GM23338 (cell line): ENCODE data around the gene SYNPR. TPM values are rescaled to one million over a fixed set of nuclear protein-coding genes. Genes with fewer than 3 reads are reported as not detected.

Source experiments
- ATAC-seq: fragments of 200-7000 bp; cut with Tn5 transposase; 3 replicates; pipeline ENCODE4 v1.9.1; 2020
- DNase-seq: peaks from one replicate; pipeline ENCODE4 v3.0.0-alpha.2; 2015; ENCODE audit warnings: low spot score
- H2AFZ ChIP-seq: fragments of 200-600 bp; sonication (generic); 2 replicates; pipeline ENCODE4 v1.8.0; 2016; ENCODE audit warnings: antibody characterized with exemption, mild to moderate bottlenecking, moderate library complexity
- H3F3A ChIP-seq: fragments of 200-600 bp; sonication (generic); replicated peaks from 2 replicates; pipeline ENCODE4 v1.8.0; 2017; ENCODE audit warnings: antibody characterized with exemption, mixed run types, low read depth
- H3K27ac ChIP-seq: fragments of 200-600 bp; sonication (generic); 2 replicates; pipeline ENCODE4 v1.6.1; 2016; ENCODE audit warnings: low read depth
- H3K27me3 ChIP-seq: fragments of 200-600 bp; sonication (generic); 2 replicates; pipeline ENCODE4 v1.8.0; 2016; ENCODE audit warnings: mild to moderate bottlenecking, mixed run types, moderate library complexity; ENCODE audit not compliant: insufficient read depth
- H3K36me3 ChIP-seq: fragments of 200-600 bp; sonication (generic); 2 replicates; pipeline ENCODE4 v1.8.0; 2016; ENCODE audit warnings: mild to moderate bottlenecking; ENCODE audit not compliant: insufficient read depth
- H3K4me1 ChIP-seq: fragments of 200-600 bp; sonication (generic); 2 replicates; pipeline ENCODE4 v1.8.0; 2016; ENCODE audit warnings: mild to moderate bottlenecking, moderate library complexity; ENCODE audit not compliant: insufficient read depth
- H3K4me2 ChIP-seq: fragments of 200-600 bp; sonication (generic); 2 replicates; pipeline ENCODE4 v1.7.1; 2017; ENCODE audit warnings: mixed run types
- H3K4me3 ChIP-seq: fragments of 200-600 bp; sonication (generic); 2 replicates; pipeline ENCODE4 v1.6.1; 2016; ENCODE audit warnings: mixed run types
- H3K79me2 ChIP-seq: fragments of 200-600 bp; sonication (generic); replicated peaks from 2 replicates; pipeline ENCODE4 v1.8.0; 2017; ENCODE audit warnings: mild to moderate bottlenecking; ENCODE audit not compliant: insufficient read depth
- H3K9me2 ChIP-seq: fragments of 200-600 bp; sonication (generic); 2 replicates; pipeline ENCODE4 v1.8.0; 2017; ENCODE audit not compliant: insufficient read depth
- H4K20me1 ChIP-seq: fragments of 200-600 bp; sonication (generic); replicated peaks from 2 replicates; pipeline ENCODE4 v1.8.0; 2017; ENCODE audit warnings: mild to moderate bottlenecking; ENCODE audit not compliant: insufficient read depth
- H3K27ac Mint-ChIP-seq: 2 replicates; pipeline ENCODE4 v1.8.0; 2020; ENCODE audit warnings: inconsistent platforms, mild to moderate bottlenecking, moderate library complexity, mixed read lengths
- H3K27me3 Mint-ChIP-seq: 3 replicates; pipeline ENCODE4 v1.8.0; 2022; ENCODE audit warnings: low read depth, mild to moderate bottlenecking, moderate library complexity, mixed read lengths, inconsistent platforms; ENCODE audit not compliant: insufficient read depth, poor library complexity
- H3K36me3 Mint-ChIP-seq: 3 replicates; pipeline ENCODE4 v1.8.0; 2021; ENCODE audit warnings: low read depth, mild to moderate bottlenecking, inconsistent platforms, moderate library complexity, mixed read lengths
- H3K4me1 Mint-ChIP-seq: 3 replicates; pipeline ENCODE4 v1.8.0; 2020; ENCODE audit warnings: mild to moderate bottlenecking, inconsistent platforms, mixed read lengths
- H3K4me3 Mint-ChIP-seq: 3 replicates; pipeline ENCODE4 v1.8.0; 2021; ENCODE audit warnings: moderate library complexity, mild to moderate bottlenecking, inconsistent platforms, mixed read lengths
- H3K9me3 Mint-ChIP-seq: 3 replicates; pipeline ENCODE4 v1.8.0; 2020; ENCODE audit warnings: moderate library complexity, mild to moderate bottlenecking, inconsistent platforms, mixed read lengths
- CREB1 ChIP-seq: fragments of 250-450 bp; sonication (Bioruptor Pico); IDR thresholded peaks from 2 replicates; pipeline ENCODE4 v1.5.0; 2020; ENCODE audit warnings: low read depth, mild to moderate bottlenecking, moderate library complexity
- CTCF ChIP-seq, 2 experiments: fragments of 200-600 bp in 1 of 2; sonication (generic) in 1 of 2; conservative IDR thresholded peaks; 2 replicates each; pipeline versions ENCODE4 v1.5.1 to v1.6.1; 2016 to 2017; ENCODE audit warnings: antibody characterized with exemption in 2 of 2, low read depth in 2 of 2, mild to moderate bottlenecking in 2 of 2, moderate library complexity in 1 of 2
- EZH2 ChIP-seq: fragments of 200-600 bp; sonication (generic); IDR thresholded peaks from one replicate; pipeline ENCODE4 v1.8.0; 2017; ENCODE audit warnings: antibody characterized with exemption, mild to moderate bottlenecking, low read depth; ENCODE audit not compliant: unreplicated experiment
- EZH2phosphoT487 ChIP-seq: fragments of 200-600 bp; sonication (generic); IDR thresholded peaks from one replicate; pipeline ENCODE4 v1.8.1; 2018; ENCODE audit warnings: antibody characterized with exemption; ENCODE audit not compliant: unreplicated experiment
- JUNB ChIP-seq: IDR thresholded peaks from one replicate; pipeline ENCODE4 v1.6.1; 2016; ENCODE audit warnings: antibody characterized with exemption; ENCODE audit not compliant: unreplicated experiment
- NANOG ChIP-seq: IDR thresholded peaks from 2 replicates; pipeline ENCODE4 v1.6.1; 2016; ENCODE audit warnings: antibody characterized with exemption, borderline replicate concordance
- POLR2AphosphoS5 ChIP-seq: IDR thresholded peaks from 2 replicates; pipeline ENCODE4 v1.6.1; 2016; ENCODE audit warnings: antibody characterized with exemption, low read depth
- STAT1 ChIP-seq: IDR thresholded peaks from one replicate; pipeline ENCODE4 v1.6.1; 2016; ENCODE audit warnings: antibody characterized with exemption; ENCODE audit not compliant: unreplicated experiment
- ZNF114 ChIP-seq: fragments of 250-450 bp; sonication (Bioruptor Pico); IDR thresholded peaks from 2 replicates; pipeline ENCODE4 v1.5.0; 2020; ENCODE audit warnings: mild to moderate bottlenecking, moderate library complexity
- ZNF331 ChIP-seq: fragments of 250-450 bp; sonication (Bioruptor Pico); IDR thresholded peaks from 2 replicates; pipeline ENCODE4 v1.5.0; 2020; ENCODE audit warnings: low read depth, mild to moderate bottlenecking, moderate library complexity
- polyA plus RNA-seq: library from polyadenylated mRNA; unstranded; fragments of >200 nt; fragmentation: Nextera tagmentation; extraction: Ambion mirVana; gene quantifications from 2 replicates; pipeline ENCODE4 v1.2.1, GENCODE V29; 2016
- total RNA-seq: library from RNA; depleted of rRNA; stranded (reverse); fragments of >200 nt; shearing (Covaris generic); gene quantifications from 2 replicates; pipeline ENCODE4 v1.2.3, GENCODE V29; 2014
- TF ChIP-seq, protein P1 (sequence below): IDR thresholded peaks from 2 replicates; pipeline ENCODE4 v1.6.1; 2016; ENCODE audit warnings: antibody characterized with exemption
- TF ChIP-seq, protein P2 (sequence below): IDR thresholded peaks from one replicate; pipeline ENCODE4 v1.6.1; 2018; ENCODE audit warnings: antibody characterized with exemption; ENCODE audit not compliant: unreplicated experiment
- TF ChIP-seq, protein P3 (sequence below): fragments of 250-450 bp; sonication (Bioruptor Pico); IDR thresholded peaks from 2 replicates; pipeline ENCODE4 v1.5.0; 2020; ENCODE audit warnings: mild to moderate bottlenecking, moderate library complexity

Gene SYNPR
- total and polyA plus RNA-seq, 2 experiments from 2014 or later: 0.38 to 0.55 TPM

- no peak overlapping the region for H3K27ac Mint-ChIP-seq
- H3K9me3 Mint-ChIP-seq: no peaks in the 10 kb centered on the region
- H3K36me3 Mint-ChIP-seq: no peaks in the 10 kb centered on the region
- Histone ChIP-seq H3K9me2 (no peaks in the 10 kb centered on the region), H3K79me2 (no peaks in the 10 kb centered on the region), H3K4me1 (0 out of 2 replicates have a peak, but pooled peaks cover 6% of the 10 kb centered on the region), H3K4me2 (no peak overlapping the region), H2AFZ (peak overlapping the region; percentile 11; the same call in 1 of the 2 replicates), H3K4me3 (no peak overlapping the region), H3K27me3 (no peaks in the 10 kb centered on the region), H3F3A (no peaks in the 10 kb centered on the region), H4K20me1 (no peaks in the 10 kb centered on the region), H3K27ac (no peak overlapping the region), H3K36me3 (no peaks in the 10 kb centered on the region)
- no peak for DNase-seq
- no peaks in the 10 kb centered on the region for H3K27me3 Mint-ChIP-seq
- H3K4me1 Mint-ChIP-seq: no peaks in the 10 kb centered on the region
- ATAC-seq: no peak
- no peak overlapping the region for H3K4me3 Mint-ChIP-seq
- TF ChIP-seq EZH2phosphoT487 (no peak), JUNB (no peak), CREB1 (CRISPR knock-in tag) (no peak), CTCF (conservative IDR thresholded peaks at IDR 0.05; ENCODE audit: low read depth in 2 of 2) (no peak), ZNF331 (no peak), EZH2 (no peak), POLR2AphosphoS5 (no peak), NANOG (no peak), ZNF114 (CRISPR knock-in tag) (no peak), STAT1 (no peak)
- TF ChIP-seq, protein P1, sequence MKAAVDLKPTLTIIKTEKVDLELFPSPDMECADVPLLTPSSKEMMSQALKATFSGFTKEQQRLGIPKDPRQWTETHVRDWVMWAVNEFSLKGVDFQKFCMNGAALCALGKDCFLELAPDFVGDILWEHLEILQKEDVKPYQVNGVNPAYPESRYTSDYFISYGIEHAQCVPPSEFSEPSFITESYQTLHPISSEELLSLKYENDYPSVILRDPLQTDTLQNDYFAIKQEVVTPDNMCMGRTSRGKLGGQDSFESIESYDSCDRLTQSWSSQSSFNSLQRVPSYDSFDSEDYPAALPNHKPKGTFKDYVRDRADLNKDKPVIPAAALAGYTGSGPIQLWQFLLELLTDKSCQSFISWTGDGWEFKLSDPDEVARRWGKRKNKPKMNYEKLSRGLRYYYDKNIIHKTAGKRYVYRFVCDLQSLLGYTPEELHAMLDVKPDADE: no peak
- TF ChIP-seq, protein P2, sequence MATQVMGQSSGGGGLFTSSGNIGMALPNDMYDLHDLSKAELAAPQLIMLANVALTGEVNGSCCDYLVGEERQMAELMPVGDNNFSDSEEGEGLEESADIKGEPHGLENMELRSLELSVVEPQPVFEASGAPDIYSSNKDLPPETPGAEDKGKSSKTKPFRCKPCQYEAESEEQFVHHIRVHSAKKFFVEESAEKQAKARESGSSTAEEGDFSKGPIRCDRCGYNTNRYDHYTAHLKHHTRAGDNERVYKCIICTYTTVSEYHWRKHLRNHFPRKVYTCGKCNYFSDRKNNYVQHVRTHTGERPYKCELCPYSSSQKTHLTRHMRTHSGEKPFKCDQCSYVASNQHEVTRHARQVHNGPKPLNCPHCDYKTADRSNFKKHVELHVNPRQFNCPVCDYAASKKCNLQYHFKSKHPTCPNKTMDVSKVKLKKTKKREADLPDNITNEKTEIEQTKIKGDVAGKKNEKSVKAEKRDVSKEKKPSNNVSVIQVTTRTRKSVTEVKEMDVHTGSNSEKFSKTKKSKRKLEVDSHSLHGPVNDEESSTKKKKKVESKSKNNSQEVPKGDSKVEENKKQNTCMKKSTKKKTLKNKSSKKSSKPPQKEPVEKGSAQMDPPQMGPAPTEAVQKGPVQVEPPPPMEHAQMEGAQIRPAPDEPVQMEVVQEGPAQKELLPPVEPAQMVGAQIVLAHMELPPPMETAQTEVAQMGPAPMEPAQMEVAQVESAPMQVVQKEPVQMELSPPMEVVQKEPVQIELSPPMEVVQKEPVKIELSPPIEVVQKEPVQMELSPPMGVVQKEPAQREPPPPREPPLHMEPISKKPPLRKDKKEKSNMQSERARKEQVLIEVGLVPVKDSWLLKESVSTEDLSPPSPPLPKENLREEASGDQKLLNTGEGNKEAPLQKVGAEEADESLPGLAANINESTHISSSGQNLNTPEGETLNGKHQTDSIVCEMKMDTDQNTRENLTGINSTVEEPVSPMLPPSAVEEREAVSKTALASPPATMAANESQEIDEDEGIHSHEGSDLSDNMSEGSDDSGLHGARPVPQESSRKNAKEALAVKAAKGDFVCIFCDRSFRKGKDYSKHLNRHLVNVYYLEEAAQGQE: no peak
- TF ChIP-seq, protein P3, sequence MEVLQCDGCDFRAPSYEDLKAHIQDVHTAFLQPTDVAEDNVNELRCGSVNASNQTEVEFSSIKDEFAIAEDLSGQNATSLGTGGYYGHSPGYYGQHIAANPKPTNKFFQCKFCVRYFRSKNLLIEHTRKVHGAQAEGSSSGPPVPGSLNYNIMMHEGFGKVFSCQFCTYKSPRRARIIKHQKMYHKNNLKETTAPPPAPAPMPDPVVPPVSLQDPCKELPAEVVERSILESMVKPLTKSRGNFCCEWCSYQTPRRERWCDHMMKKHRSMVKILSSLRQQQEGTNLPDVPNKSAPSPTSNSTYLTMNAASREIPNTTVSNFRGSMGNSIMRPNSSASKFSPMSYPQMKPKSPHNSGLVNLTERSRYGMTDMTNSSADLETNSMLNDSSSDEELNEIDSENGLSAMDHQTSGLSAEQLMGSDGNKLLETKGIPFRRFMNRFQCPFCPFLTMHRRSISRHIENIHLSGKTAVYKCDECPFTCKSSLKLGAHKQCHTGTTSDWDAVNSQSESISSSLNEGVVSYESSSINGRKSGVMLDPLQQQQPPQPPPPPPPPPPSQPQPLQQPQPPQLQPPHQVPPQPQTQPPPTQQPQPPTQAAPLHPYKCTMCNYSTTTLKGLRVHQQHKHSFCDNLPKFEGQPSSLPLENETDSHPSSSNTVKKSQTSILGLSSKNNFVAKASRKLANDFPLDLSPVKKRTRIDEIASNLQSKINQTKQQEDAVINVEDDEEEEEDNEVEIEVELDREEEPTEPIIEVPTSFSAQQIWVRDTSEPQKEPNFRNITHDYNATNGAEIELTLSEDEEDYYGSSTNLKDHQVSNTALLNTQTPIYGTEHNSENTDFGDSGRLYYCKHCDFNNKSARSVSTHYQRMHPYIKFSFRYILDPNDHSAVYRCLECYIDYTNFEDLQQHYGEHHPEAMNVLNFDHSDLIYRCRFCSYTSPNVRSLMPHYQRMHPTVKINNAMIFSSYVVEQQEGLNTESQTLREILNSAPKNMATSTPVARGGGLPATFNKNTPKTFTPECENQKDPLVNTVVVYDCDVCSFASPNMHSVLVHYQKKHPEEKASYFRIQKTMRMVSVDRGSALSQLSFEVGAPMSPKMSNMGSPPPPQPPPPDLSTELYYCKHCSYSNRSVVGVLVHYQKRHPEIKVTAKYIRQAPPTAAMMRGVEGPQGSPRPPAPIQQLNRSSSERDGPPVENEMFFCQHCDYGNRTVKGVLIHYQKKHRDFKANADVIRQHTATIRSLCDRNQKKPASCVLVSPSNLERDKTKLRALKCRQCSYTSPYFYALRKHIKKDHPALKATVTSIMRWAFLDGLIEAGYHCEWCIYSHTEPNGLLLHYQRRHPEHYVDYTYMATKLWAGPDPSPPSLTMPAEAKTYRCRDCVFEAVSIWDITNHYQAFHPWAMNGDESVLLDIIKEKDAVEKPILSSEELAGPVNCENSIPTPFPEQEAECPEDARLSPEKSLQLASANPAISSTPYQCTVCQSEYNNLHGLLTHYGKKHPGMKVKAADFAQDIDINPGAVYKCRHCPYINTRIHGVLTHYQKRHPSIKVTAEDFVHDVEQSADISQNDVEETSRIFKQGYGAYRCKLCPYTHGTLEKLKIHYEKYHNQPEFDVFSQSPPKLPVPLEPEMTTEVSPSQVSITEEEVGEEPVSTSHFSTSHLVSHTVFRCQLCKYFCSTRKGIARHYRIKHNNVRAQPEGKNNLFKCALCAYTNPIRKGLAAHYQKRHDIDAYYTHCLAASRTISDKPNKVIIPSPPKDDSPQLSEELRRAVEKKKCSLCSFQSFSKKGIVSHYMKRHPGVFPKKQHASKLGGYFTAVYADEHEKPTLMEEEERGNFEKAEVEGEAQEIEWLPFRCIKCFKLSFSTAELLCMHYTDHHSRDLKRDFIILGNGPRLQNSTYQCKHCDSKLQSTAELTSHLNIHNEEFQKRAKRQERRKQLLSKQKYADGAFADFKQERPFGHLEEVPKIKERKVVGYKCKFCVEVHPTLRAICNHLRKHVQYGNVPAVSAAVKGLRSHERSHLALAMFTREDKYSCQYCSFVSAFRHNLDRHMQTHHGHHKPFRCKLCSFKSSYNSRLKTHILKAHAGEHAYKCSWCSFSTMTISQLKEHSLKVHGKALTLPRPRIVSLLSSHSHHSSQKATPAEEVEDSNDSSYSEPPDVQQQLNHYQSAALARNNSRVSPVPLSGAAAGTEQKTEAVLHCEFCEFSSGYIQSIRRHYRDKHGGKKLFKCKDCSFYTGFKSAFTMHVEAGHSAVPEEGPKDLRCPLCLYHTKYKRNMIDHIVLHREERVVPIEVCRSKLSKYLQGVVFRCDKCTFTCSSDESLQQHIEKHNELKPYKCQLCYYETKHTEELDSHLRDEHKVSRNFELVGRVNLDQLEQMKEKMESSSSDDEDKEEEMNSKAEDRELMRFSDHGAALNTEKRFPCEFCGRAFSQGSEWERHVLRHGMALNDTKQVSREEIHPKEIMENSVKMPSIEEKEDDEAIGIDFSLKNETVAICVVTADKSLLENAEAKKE (CRISPR knock-in tag): no peak
Measured at GRCh38 chr3:63244486-63244885, 33.6 kb upstream of the SYNPR start.
